ENCODE data around the gene PACS2.

Gene PACS2

DNA sequence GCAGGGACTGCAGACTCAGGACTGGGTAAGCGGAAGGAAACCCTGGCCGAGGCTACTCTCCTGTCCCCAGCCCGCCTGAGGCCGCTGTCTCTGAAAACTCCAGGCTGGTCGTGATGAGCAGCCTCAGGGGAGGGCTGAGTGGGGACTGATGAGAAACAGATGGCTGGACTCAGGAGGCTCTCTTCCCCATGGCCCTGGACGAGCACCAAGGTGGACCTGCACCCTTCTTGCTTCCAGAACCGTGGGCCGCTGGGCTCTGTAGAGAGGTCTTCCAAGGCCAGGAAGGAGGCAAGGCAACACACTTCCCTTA, 84.9 kb downstream of the PACS2 start:
- no peak for DNase-seq (ENCODE audit: low spot score)
- Histone ChIP-seq H3K4me3 (peak overlapping the region; percentile 83), H3K27ac (no peak overlapping the region)
- no peak for TF ChIP-seq CTCF (IDR thresholded peaks at IDR 0.05)

DNA sequence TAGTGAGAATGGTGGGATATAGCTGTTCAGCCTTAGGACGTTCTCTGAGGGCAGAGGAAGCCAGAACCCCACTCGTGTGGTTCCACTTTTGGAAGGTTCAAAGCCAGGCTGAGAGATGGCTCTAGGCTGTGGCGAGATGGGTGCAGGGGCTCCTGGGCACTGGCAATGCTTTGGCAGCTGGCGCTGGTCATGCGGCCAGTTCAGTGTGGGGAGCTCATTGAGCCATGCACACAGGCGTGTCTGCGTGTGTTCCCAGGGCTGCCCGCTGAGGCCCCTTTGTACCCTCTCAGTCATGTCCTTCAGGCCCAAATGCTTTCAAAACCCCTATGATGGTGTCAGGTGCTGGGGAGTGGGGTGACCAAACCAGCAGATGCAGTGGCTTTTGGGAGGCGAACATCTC, 85.5 kb downstream of the PACS2 start:
- TF ChIP-seq CTCF (IDR thresholded peaks at IDR 0.05): no peak
- DNase-seq (ENCODE audit: low spot score): no peak
- Histone ChIP-seq H3K27ac (no peak overlapping the region), H3K4me3 (no peak overlapping the region)

- Histone ChIP-seq H3K27ac (no peak overlapping the region), H3K4me3 (no peak overlapping the region)
- no peak for DNase-seq (ENCODE audit: low spot score)
- TF ChIP-seq CTCF (IDR thresholded peaks at IDR 0.05): no peak
These were observed 87.2 kb downstream of the PACS2 start for GRCh38 chr14:105401699-105402098.

- DNase-seq (ENCODE audit: low spot score): no peak
- no peak for TF ChIP-seq CTCF (IDR thresholded peaks at IDR 0.05)
- H3K27ac ChIP-seq: no peak overlapping the region
- H3K4me3 ChIP-seq: no peak overlapping the region
These were observed 94.0 kb downstream of the PACS2 start for GRCh38 chr14:105408592-105408991.

DNA sequence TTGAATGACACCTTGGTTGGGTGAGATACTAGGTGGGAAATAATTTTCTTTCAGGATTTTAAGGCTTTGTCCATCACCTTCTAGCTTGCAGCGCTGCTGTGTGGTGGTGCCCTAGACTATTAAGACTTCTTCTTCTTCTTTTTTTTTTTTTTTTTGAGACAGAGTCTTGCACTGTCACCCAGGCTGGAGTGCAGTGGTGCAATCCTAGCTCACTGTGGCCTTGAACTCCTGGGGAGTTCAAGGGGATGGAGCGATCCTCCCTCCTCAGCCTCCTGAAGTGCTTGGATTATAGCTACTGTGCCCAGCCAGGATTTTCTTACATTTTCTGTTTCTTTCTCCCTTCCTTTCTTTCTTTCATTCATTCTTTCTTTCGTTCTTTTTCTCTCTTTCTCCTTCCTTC, 94.8 kb downstream of the PACS2 start:
- TF ChIP-seq CTCF (IDR thresholded peaks at IDR 0.05): no peak
- DNase-seq (ENCODE audit: low spot score): no peak
- Histone ChIP-seq H3K27ac (no peak overlapping the region), H3K4me3 (no peak overlapping the region)

DNA sequence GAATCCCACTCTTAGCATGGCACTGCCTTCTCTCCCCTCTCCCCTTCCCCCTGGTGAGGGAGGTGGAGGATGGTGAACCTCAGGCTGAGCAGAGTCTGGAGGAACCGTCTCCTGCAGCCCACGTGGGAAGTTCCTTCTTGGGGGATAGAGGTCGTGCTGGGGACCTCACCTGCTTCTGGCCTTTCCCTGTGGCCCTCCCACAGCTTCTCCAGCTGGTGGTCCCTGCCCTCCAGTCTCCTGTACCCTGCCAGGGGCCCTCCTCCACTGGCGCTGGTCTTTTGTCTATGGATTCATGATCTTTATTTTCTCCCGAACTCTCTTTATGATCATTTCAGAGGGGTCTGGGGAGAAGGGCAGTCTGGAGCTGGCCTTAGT, 96.1 kb downstream of the PACS2 start:
- Histone ChIP-seq H3K4me3 (peak overlapping the region; percentile 65), H3K27ac (no peak overlapping the region)
- TF ChIP-seq CTCF (IDR thresholded peaks at IDR 0.05): no peak
- DNase-seq (ENCODE audit: low spot score): no peak

GRCh38 chr14:105411017-105411941, 96.7 kb downstream of the PACS2 start:
- peak overlapping the region; percentile 65 for H3K4me3 ChIP-seq
- H3K27ac ChIP-seq: no peak overlapping the region
- TF ChIP-seq CTCF (IDR thresholded peaks at IDR 0.05): no peak
- DNase-seq (ENCODE audit: low spot score): peak; percentile 72
